SJCRH30 (cell line): Measurements from ENCODE around the gene ELFN2. TPM values are rescaled to one million over a fixed set of nuclear protein-coding genes. Genes with fewer than 3 reads are reported as not detected.

Source experiments
- DNase-seq, 2 experiments: peaks; one replicate each; pipeline ENCODE4 v3.0.0-alpha.2; 2015 to 2020
- H3K27ac ChIP-seq: fragments of 250-450 bp; sonication (Bioruptor Pico); 2 replicates; pipeline ENCODE4 v1.5.1; 2020; ENCODE audit warnings: mild to moderate bottlenecking, moderate library complexity
- H3K27me3 ChIP-seq: fragments of 250-450 bp; sonication (Bioruptor Pico); 2 replicates; pipeline ENCODE4 v1.5.1; 2020; ENCODE audit warnings: mild to moderate bottlenecking, moderate library complexity
- H3K36me3 ChIP-seq: fragments of 250-450 bp; sonication (Bioruptor Pico); 2 replicates; pipeline ENCODE4 v1.5.1; 2020; ENCODE audit warnings: mild to moderate bottlenecking, moderate library complexity
- H3K4me1 ChIP-seq: fragments of 250-450 bp; sonication (Bioruptor Pico); 2 replicates; pipeline ENCODE4 v1.5.1; 2020; ENCODE audit warnings: mild to moderate bottlenecking, moderate library complexity
- H3K4me3 ChIP-seq: fragments of 250-450 bp; sonication (Bioruptor Pico); 2 replicates; pipeline ENCODE4 v1.5.1; 2020; ENCODE audit warnings: mild to moderate bottlenecking, moderate library complexity
- H3K9me3 ChIP-seq: fragments of 250-450 bp; sonication (Bioruptor Pico); replicated peaks from 2 replicates; pipeline ENCODE4 v1.5.1; 2020; ENCODE audit warnings: mild to moderate bottlenecking, moderate library complexity
- total RNA-seq: library from RNA; depleted of rRNA; stranded (reverse); fragments of >200 nt; shearing (Covaris generic); gene quantifications from 2 replicates; pipeline ENCODE4 v1.2.3, GENCODE V29; 2014

The ELFN2 gene
- total RNA-seq, 1 experiment from 2014 or later: 0.02 TPM

DNA sequence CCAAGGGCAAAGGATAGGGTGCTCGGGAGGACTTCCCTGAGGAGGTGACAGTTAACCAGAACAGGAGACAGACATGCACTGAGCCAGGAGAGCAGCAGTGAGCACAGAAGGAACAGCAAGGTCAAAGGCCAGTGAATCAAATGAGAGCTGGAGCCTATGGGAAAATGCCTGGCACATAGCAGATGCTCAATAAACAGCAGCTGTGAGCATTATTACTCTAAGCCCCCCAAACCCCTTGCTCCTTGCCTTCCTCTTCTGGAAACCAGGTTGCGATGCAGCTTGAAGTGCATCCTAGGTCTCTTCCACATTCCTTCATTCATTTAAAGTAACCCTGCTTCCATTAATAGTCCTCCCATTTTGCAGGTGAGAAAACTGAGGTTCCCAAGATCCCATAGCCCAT lies 13.0 kb downstream of the ELFN2 start:
- Histone ChIP-seq H3K36me3 (no peaks in the 10 kb centered on the region), H3K27ac (no peak overlapping the region), H3K27me3 (peaks cover 10% of the 10 kb centered on the region), H3K4me3 (no peak overlapping the region), H3K9me3 (no peaks in the 10 kb centered on the region), H3K4me1 (no peaks in the 10 kb centered on the region)
- DNase-seq: no peak

- Histone ChIP-seq H3K27me3 (peaks cover 12% of the 10 kb centered on the region), H3K9me3 (no peaks in the 10 kb centered on the region), H3K4me1 (no peaks in the 10 kb centered on the region), H3K36me3 (no peaks in the 10 kb centered on the region), H3K27ac (no peak overlapping the region), H3K4me3 (no peak overlapping the region)
- no peak for DNase-seq
Observed at GRCh38 chr22:37413546-37413945, 13.7 kb downstream of the ELFN2 start.

- H3K27ac ChIP-seq: no peak overlapping the region
- H3K36me3 ChIP-seq: no peaks in the 10 kb centered on the region
- no peaks in the 10 kb centered on the region for H3K9me3 ChIP-seq
- no peaks in the 10 kb centered on the region for H3K4me1 ChIP-seq
- peaks cover 12% of the 10 kb centered on the region for H3K27me3 ChIP-seq
- no peak for DNase-seq
- no peak overlapping the region for H3K4me3 ChIP-seq
Observed at GRCh38 chr22:37412495-37413250, 14.6 kb downstream of the ELFN2 start.

DNA sequence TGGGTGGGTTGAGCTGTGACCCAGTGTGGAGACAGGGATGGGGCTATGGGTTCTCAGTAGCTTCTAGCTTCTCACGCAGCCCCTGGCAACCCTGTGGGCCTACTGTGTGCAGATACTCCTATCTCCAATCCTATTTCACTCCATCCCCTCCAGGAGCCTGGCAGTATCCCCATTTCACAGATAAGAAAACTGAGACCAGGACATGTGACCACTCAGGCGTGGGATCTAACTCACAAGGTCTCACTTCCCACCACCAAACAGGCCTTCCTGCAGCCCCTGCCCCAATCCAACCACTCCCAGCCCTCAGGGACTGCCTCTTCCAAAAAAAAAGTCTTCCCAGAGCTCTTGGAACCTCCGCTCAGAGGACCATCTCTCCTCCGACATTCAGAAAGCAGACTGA lies 15.6 kb downstream of the ELFN2 start:
- no peaks in the 10 kb centered on the region for H3K9me3 ChIP-seq
- no peak for DNase-seq
- no peaks in the 10 kb centered on the region for H3K4me1 ChIP-seq
- H3K27ac ChIP-seq: no peak overlapping the region
- H3K4me3 ChIP-seq: no peak overlapping the region
- peaks cover 15% of the 10 kb centered on the region for H3K27me3 ChIP-seq
- no peaks in the 10 kb centered on the region for H3K36me3 ChIP-seq

DNA sequence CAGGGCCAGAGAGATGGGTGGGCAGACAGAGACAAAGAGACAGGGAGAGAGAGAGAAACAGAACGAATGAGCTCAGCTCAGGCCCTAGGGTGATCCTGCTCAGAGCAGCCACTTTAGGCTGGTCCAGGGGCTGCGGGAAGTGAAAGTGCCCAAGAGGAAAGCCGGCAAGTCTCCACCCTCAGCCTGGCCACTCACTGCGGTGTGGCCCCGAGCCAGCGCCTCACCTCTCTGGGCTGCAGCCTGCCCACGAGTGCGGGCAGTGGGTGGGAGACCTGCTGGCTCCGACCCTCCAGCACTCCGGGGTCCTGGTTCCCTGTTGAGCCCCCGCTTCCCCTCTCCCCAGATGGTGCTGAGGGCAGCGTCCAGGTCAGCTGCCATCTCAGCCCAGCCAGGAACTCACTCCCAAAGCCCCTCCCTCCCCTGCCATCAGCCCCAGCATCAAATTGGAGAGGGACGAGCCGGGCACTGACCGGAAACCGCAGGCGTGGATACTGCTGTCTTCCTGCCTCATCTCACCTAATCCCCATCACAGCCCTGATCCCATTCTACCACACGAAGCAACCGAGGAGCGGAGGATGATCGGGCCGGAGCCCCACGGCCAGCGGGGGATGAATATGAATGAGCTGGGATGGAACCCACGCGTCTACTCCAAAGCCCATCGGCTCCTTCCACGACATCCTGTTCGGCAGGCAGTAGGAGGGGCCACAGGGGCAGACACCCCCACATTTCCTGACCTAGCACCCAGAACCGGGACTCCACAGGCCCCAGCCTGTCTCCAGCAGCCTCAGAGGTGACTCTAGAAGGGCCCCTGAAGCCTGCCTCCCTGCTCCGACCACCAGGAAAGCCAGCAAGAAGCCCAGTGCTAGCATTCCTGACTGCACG lies 16.9 kb downstream of the ELFN2 start:
- Histone ChIP-seq H3K4me1 (no peaks in the 10 kb centered on the region), H3K4me3 (no peak overlapping the region), H3K36me3 (no peaks in the 10 kb centered on the region), H3K27ac (no peak overlapping the region), H3K27me3 (peaks cover 17% of the 10 kb centered on the region), H3K9me3 (no peaks in the 10 kb centered on the region)
- DNase-seq: no peak

GRCh38 chr22:37409459-37410050 lies 17.7 kb downstream of the ELFN2 start:
- no peak for DNase-seq
- no peaks in the 10 kb centered on the region for H3K9me3 ChIP-seq

DNA sequence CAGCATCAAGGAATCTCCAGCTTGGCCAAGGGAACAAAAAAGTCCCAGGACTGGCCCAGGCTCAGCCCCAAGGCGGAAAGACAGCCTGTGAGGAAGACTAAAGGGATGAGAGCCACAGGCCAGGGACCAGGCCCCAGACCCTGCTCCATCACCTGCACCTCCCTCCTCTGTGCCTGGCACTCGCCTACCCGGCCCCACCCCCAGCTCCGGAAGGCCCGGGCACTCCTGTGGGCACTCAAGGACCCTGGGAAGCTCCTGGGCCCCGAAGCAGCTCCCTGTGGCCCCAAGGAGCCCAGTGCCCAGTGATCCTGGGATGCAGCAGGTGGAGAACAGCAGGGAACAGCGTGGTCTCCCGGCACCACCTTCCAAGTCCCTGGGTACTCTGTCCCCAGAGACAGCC lies 18.2 kb downstream of the ELFN2 start:
- Histone ChIP-seq H3K27me3 (peaks cover 17% of the 10 kb centered on the region), H3K4me3 (no peak overlapping the region), H3K4me1 (no peaks in the 10 kb centered on the region), H3K9me3 (no peaks in the 10 kb centered on the region), H3K36me3 (no peaks in the 10 kb centered on the region), H3K27ac (no peak overlapping the region)
- no peak for DNase-seq

More at GRCh38 chr22:37409459-37410050, 17.7 kb downstream of the ELFN2 start:
- Histone ChIP-seq H3K27me3 (peaks cover 17% of the 10 kb centered on the region), H3K36me3 (no peaks in the 10 kb centered on the region), H3K4me3 (no peak overlapping the region), H3K27ac (no peak overlapping the region), H3K4me1 (no peaks in the 10 kb centered on the region)

DNA sequence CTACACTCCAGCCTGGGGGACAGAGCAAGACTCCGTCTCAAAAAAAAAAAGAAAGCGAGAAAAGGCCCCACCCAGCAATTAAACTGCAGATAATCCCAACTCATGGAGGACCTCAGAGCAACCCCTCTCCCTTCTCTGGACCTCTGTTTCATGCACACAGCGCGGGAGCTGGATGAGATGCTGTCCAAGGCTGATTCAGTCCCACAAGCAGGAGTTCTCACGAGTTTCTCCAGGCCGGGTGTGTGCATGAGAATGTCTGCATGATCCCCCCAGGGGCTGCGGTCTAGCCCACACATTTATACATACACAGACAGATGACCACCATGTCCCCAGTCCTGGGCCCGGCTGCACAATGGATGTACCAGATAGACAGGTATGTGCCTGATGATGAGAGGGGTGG lies 19.4 kb downstream of the ELFN2 start:
- no peak for DNase-seq
- no peaks in the 10 kb centered on the region for H3K9me3 ChIP-seq
- H3K27me3 ChIP-seq: peaks cover 21% of the 10 kb centered on the region
- no peaks in the 10 kb centered on the region for H3K4me1 ChIP-seq
- no peak overlapping the region for H3K4me3 ChIP-seq
- H3K27ac ChIP-seq: no peak overlapping the region
- H3K36me3 ChIP-seq: no peaks in the 10 kb centered on the region

DNA sequence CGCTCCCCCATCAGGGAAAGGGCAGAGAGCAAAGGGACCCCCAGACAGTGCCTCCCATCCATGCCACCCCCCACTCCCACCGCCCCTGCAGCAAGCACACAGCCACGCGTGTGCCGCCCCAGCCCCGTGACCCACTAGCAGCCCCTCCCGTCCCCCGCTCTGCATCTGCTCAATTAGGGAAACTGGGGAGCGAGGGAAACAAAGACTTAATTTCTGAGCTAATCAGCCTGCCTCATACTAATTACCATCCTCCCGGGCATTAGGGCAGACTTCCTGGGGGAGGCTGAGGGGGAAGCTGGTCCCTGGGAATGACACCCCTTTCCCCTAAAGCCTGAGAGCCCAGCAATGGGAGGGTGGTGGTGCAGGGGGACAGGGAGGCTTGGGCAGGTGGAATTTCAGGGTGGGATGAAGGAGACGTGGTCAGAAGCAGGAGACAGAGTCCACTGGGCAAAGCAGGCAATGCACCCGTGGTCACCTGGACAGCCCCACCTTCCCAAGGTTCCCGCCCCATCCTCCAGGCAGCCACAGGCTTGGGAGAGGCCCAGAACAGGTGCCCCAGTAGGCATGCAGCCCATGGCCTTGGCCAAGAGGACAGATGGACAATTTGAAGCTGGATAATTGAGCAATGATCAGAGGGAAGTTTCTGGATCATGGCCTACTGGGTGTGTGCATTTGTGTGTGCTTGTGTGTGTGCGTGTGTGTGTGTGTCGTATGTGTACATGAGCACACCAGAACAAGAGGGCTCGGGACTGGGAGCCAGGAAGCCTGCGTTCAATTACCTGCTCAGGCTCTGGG lies 20.6 kb downstream of the ELFN2 start:
- H3K4me1 ChIP-seq: no peaks in the 10 kb centered on the region
- H3K9me3 ChIP-seq: no peaks in the 10 kb centered on the region
- no peak overlapping the region for H3K4me3 ChIP-seq
- no peaks in the 10 kb centered on the region for H3K36me3 ChIP-seq
- DNase-seq: no peak
- H3K27ac ChIP-seq: no peak overlapping the region
- H3K27me3 ChIP-seq: peaks cover 21% of the 10 kb centered on the region

- Histone ChIP-seq H3K27me3 (peaks cover 20% of the 10 kb centered on the region), H3K27ac (no peak overlapping the region), H3K36me3 (no peaks in the 10 kb centered on the region), H3K9me3 (no peaks in the 10 kb centered on the region), H3K4me1 (no peaks in the 10 kb centered on the region), H3K4me3 (no peak overlapping the region)
- DNase-seq: no peak
Observed at GRCh38 chr22:37404091-37404490, 23.2 kb downstream of the ELFN2 start.

DNA sequence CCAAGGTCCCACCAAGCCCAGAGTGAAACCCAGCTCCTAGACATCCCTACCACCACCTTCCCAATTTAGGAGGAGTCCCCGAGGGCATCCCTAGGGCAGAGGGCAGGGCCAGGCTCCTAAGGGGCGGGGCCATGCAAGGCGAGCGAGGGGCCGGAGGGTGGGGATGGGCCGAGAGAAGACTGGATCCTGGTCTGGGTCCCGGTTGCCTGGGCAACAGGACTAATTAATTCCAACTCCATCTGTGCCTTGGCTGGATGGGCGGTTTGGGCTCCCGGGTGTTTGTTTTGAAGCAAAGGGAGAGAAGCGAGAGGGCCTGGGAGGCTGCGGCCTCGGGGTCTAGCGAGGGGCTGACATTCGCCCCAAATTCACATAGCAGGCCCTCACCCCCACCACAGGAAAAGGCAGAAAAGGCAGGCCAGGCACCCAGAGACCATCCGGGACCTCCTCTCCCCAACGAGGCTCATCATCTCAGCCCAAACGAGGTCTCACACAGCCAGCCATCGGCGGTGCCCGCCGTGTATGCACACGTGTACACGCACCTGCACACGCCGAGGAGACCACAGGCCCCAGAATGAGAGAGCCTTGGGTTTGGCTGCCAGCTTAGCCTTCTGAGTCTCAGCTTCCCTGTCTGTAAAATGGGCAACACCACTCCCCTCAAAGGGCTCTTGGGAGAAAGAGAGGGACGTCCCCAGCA lies 23.9 kb downstream of the ELFN2 start:
- Histone ChIP-seq H3K9me3 (no peaks in the 10 kb centered on the region), H3K4me1 (no peaks in the 10 kb centered on the region), H3K36me3 (no peaks in the 10 kb centered on the region), H3K27me3 (peaks cover 20% of the 10 kb centered on the region), H3K4me3 (no peak overlapping the region), H3K27ac (no peak overlapping the region)
- DNase-seq: no peak

GRCh38 chr22:37402184-37402506 lies 25.1 kb downstream of the ELFN2 start:
- H3K4me1 ChIP-seq: no peaks in the 10 kb centered on the region
- H3K4me3 ChIP-seq: no peak overlapping the region
- H3K27ac ChIP-seq: no peak overlapping the region
- H3K9me3 ChIP-seq: no peaks in the 10 kb centered on the region
- H3K27me3 ChIP-seq: peaks cover 19% of the 10 kb centered on the region
- no peak for DNase-seq
- no peaks in the 10 kb centered on the region for H3K36me3 ChIP-seq

GRCh38 chr22:37401401-37402183 lies 25.7 kb downstream of the ELFN2 start:
- DNase-seq: no peak

More at GRCh38 chr22:37401401-37402183, 25.7 kb downstream of the ELFN2 start:
- no peaks in the 10 kb centered on the region for H3K4me1 ChIP-seq
- peaks cover 13% of the 10 kb centered on the region for H3K27me3 ChIP-seq
- no peaks in the 10 kb centered on the region for H3K9me3 ChIP-seq
- H3K36me3 ChIP-seq: no peaks in the 10 kb centered on the region
- H3K27ac ChIP-seq: no peak overlapping the region
- H3K4me3 ChIP-seq: no peak overlapping the region
